Glutamatergic neuron (in vitro differentiated cells): ENCODE data around the gene AFG3L2. TPM values are rescaled to one million over a fixed set of nuclear protein-coding genes. Genes with fewer than 3 reads are reported as not detected.

Experiments used
- total RNA-seq: library from RNA; stranded (reverse); fragmentation: NEBNext Ultra II Directional; extraction: Animal tissue kit (Norgen Biotek cat#: 25700); gene quantifications from one replicate; pipeline ENCODE4 v1.2.1, GENCODE V29; 2021; ENCODE audit not compliant: unreplicated experiment

AFG3L2 gene
- total RNA-seq, 1 donor from 2014 or later, result 46.7 TPM

Other genes starting within 250 kb of the AFG3L2 start
- not detected for gene CIDEA, start 122.9 kb downstream of the AFG3L2 start, total RNA-seq
- 35.6 TPM for gene TUBB6, start 69.0 kb downstream of the AFG3L2 start, total RNA-seq
- gene PRELID3A, start 30.7 kb upstream of the AFG3L2 start, total RNA-seq, result 7.5 TPM